ENCODE data around the gene HSPBP1.
A peak's percentile ranks its signal among the peaks of the same experiment; 100 is the strongest.

Gene HSPBP1

GRCh38 chr19:55304980-55305379 is 25.1 kb upstream of the HSPBP1 start:
- DNase-seq, result no peak

- peak in 1 of 5 experiments; percentile 54 for DNase-seq
Measured at GRCh38 chr19:55304279-55304978, 24.5 kb upstream of the HSPBP1 start.

- no peak for DNase-seq
Measured at GRCh38 chr19:55303477-55303876, 23.6 kb upstream of the HSPBP1 start.

- DNase-seq, result no peak
Measured at GRCh38 chr19:55302318-55302703, 22.4 kb upstream of the HSPBP1 start.

GRCh38 chr19:55301459-55302317 is 21.8 kb upstream of the HSPBP1 start:
- peak; percentile 85 to 95 (median 90) for DNase-seq

- DNase-seq, result no peak
Measured at GRCh38 chr19:55300886-55301458, 21.1 kb upstream of the HSPBP1 start.

GRCh38 chr19:55299991-55300390 is 20.1 kb upstream of the HSPBP1 start:
- DNase-seq, result no peak

- DNase-seq, result no peak
Measured at GRCh38 chr19:55297267-55297666, 17.4 kb upstream of the HSPBP1 start.

- no peak for DNase-seq
Measured at GRCh38 chr19:55289117-55289796, 9.3 kb upstream of the HSPBP1 start.

- no peak for DNase-seq
Measured at GRCh38 chr19:55287361-55288079, 7.6 kb upstream of the HSPBP1 start.

- no peak for DNase-seq
Measured at GRCh38 chr19:55285229-55285890, 5.5 kb upstream of the HSPBP1 start.

GRCh38 chr19:55284405-55285058 is 4.6 kb upstream of the HSPBP1 start:
- no peak for DNase-seq

- peak in 2 of 5 experiments; percentile 28 to 78 for DNase-seq
Measured at GRCh38 chr19:55283548-55284377, 3.9 kb upstream of the HSPBP1 start, which contains the start of gene BRSK1. TSS of gene BRSK1 (plus strand) at chr19:55283997. CDS start at chr19:55284443, 446 bp downstream.

GRCh38 chr19:55279340-55279739 is 570 bp downstream of the HSPBP1 start:
- no peak for DNase-seq

GRCh38 chr19:55278391-55279135 is 1.3 kb downstream of the HSPBP1 start:
- DNase-seq, result no peak

- no peak for DNase-seq
Measured at GRCh38 chr19:55277494-55277893, 2.4 kb downstream of the HSPBP1 start.

GRCh38 chr19:55276720-55277430 is 3.0 kb downstream of the HSPBP1 start:
- DNase-seq, result peak in 1 of 5 experiments; percentile 44

- peak in 1 of 5 experiments; percentile 80 for DNase-seq
Measured at GRCh38 chr19:55275851-55276719, 3.8 kb downstream of the HSPBP1 start.
